Stimulated activated CD4-positive, alpha-beta T cell treated with anti-CD3 and anti-CD28 coated beads, Interleukin-2, amount 100 ng/mL, for 48 hours (primary cell): Measurements from ENCODE around the gene TMEM100.

Experiments used
- DNase-seq, 2 donors: peaks; one replicate each; pipeline ENCODE4 v3.0.0-alpha.2; 2020

Gene TMEM100

DNA sequence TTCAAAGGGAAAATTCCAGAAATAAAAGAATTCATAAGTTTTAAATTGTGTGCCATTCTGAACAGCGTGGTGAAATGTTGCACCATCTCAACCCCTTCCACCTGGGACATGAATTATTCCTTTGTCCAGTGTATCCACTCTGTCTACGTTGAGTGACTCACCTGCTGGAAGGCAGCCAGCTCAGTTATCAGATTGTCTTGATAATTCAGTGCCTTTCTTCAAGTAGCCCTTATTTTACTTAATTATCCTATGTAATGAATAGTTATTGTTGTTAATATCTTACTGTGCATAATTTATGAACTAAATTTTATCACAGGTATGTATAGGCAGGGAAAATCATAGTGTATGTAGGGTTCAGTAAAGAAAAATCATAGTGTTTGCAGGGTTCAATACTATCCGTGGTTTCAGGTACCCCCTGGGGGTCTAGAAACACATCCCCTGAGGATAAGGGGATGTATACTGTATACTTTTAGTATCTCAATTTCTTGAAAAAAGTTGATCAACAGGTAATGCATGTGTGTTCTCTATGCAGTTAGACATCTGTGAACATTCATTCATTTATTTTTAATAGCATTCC, 20.5 kb upstream of the TMEM100 start:
- DNase-seq = no peak

DNA sequence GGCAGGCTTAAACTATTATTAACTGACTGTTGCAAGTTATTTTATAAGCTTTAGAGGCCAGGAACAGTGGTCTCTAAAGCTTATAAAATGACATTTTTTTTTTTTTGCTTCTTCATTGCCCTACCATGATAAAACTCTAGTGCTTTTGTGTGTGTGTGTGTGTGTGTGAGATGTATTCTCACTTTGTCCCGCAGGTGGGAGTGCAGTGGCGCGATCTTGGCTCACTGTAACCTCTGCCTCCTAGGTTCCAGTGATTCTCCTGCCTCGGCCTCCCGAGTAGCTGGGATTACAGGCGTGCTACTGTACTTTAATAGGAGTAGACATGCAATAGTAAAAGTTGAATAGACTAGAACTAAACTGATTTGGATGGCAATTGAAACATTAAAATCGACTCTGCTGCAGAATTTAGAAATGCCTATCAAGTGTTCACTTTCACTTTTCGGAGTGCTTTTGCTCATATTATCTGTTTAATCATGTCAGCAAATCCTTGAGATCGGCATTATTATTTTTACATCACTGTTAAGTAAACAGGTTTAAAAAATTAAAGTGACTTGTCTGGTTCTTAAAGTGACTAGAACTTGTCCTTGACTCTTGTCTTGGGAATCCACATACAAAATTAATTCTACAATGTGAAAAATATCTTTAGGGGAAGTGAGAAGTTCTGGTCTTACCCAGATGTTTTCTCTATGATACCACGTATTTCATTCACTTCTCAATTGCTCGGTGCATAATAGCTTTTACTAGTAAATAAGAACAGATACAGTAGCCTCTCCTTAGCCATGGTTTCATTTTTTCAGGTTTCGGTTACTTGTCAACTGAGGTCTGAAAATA, 19.8 kb upstream of the TMEM100 start:
- no peak for DNase-seq

DNA sequence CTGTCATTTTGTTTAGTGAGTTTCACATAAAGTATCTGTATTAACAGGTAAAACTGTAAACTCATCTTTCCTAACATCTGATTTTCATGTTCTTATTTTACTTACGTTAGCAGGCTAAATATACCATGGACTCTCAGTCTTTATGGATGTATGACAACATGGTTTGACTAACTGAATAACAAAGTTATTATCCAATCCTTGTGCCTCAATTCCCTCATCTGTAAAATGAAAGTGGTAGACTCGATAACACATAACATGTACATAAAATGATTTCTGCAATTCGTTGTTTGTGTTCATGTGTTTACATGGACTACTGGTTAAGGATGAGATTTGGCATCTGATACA, 18.7 kb upstream of the TMEM100 start:
- DNase-seq = no peak

DNA sequence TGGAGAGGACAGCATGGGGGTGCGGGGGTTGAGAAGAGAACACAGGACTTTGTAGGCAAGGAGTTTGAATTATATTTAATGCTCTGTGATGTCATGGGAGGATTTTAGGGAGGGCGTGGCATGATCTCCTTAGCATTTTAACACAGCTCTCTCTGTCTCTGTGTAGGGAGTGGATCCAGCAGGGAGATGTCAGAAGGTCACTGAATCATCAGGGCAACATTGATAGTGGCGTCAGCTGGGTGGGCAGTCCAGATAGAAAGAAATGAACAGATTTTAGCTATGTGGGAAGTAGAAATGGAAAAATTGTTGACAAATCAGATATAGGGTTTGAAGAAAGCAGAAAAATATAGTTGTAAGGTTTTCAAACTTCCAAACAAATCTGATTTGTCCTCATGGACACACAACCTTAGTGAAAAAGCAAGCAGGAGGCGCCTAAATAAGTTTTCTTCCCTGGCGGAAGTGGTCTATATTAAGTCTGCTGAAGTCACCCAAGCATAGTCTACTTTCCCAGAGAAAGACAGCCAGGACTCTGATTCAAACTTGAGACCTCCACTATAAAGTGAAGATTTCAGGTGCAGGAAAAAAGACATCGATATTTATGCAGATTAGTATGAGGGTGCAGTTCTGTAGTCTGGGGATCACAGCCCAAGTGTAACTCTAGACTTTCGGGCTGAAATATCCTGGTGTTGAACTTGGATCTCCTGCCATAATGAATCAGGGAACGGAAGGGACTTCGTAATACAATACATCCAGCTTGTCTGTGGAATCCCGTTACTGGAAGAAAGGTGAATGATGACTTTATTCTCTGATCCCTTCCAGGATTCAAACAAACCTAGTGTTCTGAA, 18.1 kb upstream of the TMEM100 start:
- DNase-seq = no peak

DNA sequence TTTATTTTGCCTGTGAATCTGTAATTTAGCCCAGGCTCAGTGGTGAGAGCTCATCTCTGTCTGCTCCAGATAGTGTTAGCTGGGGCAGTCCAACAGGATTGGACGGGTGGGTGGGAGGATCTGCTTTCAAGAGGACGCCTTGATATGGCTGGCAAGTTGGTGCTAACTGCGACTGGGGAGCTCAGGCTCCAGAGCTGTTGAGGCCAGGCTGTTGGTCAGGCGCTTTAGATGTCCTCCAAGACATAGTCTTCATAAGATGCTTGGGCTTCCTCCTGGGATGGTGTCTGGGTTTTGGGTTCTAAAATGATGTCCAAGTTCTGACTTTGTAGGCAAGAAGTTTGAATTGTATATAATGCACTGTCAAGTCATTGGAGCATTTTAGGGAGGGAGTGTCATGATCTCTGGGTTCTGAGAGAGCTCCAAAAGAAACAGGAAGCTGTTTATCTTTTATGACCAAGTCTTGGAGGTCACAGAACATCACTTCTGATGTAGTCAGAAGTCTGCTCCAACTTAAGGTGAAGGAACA, 15.4 kb upstream of the TMEM100 start:
- no peak for DNase-seq

DNA sequence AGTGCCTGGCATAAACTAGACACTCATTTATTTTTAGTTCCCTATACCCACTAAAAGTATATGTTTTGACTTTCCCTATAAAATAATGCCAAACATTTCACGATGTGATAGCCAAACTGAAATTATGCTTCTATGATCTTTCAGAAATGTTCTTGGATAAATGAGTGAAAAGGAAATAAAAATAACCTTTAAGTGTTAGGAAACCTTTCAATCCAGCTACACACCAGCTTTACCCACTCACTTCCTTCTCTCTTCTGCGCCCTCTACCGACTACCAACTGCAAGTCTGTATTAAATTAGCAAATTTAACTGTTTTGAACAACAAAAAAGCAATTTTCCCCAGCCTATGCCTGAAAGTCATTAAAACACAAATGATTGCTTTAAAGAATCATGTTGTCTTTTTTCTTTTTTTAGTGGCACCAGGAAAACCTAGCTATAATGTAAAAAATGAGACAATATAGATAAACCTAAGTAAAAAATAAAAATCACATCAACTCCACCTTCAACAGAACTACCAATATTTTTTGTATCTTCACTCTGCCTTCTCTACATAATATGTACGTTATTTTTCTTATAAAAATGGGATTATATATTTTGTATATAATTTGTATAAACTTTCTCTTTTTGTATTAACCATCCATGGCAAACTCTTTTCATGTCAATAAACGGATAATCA, 13.2 kb upstream of the TMEM100 start:
- DNase-seq = peak; percentile 31 to 32

DNA sequence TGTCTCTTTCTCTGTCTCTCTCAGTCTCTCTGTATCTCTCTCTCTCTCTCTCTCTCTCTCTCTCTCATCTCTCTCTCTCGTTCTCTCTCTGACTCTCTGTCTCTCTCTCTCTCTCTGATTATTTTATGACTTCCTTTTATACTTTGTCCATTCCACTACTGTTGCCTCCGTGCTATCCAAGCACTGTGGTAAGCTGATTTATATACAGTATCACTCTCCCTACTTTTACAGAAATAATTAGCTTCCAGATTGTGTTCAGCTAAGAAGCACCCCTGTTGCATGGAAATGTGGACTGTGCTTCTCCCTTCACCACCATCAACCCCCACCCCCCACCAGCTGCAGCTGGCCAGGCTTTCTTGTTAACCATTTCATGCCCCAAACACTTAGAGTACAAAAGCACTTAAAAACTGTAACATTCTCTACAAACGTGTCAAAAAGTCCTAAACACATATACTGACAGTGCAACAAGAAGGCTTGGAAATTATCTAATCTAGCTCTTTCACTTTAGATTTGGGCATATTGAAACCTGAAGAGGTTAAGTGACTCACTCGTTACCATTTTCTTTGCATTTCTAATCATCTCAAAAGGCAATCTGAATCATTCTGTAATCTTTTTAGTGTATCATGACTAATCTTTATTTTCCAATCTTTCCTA, 11.6 kb upstream of the TMEM100 start:
- DNase-seq = no peak

DNA sequence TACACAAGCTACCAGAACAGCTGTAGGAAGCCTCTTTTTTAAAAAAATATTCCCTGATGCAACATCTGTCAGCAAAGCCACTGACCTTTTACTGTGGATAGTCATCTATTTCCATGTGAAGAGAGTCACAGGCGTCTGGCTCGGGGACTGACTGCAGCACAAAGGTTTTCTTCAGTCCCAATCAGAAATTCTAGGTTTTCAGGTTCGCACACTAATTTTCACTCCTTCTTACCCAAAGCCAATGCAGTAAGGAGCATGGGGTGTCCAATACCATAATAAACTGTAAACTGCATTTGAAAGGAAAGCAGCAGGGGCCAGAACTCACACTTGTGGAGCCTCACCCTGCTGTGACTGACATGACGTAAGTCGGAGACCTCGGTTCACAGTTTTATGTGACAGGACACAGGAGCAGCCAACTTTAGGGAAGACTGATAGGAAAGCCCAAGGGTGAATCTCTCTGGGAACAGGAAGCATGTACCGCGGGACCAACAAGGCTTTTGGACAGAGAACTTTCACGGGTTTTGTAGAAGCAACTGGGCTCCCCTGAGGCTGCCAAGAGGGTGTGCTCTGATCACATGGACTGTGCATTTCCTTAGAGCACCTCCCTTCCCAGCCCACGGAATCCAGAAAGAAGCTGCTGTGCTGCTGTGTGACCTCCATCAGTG, 9.1 kb upstream of the TMEM100 start:
- DNase-seq = no peak

DNA sequence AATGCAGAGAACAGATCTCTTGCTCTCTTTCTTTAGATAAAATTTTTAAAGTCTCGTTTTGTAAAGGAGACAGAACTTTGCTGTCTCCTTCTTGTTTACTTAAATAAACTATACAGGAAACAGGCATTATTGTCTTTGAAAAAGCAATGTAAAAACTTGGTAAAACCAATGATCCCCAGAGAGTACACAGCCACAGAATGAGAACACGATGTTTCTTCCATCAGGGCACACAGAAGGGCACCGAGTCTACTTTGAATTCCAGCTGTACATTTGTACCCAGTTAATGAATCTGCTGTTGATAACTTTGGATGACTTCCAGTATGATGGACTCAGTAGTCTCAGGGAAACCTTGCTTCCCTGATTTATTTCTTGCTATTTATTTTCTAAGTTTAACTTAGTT, 8.1 kb upstream of the TMEM100 start:
- DNase-seq = no peak

DNA sequence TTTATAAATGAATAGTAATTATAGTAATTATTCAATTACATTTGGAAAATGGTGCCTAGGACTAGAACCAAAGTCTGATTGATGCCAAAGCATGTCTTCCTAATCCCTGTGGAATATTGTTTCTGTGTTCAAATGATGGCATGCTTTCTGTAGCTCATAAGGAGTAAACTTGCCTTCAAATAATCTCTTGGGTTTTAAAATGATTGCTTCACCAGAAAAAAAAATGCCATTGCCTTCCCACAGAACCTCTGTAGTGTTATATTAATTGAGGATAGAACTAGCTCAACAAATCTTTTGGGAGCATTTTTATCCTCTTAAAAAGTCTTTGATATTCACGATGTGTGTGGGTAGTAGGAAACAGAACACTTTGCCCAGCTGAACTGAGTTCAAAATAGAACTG, 7.7 kb upstream of the TMEM100 start:
- no peak for DNase-seq

DNA sequence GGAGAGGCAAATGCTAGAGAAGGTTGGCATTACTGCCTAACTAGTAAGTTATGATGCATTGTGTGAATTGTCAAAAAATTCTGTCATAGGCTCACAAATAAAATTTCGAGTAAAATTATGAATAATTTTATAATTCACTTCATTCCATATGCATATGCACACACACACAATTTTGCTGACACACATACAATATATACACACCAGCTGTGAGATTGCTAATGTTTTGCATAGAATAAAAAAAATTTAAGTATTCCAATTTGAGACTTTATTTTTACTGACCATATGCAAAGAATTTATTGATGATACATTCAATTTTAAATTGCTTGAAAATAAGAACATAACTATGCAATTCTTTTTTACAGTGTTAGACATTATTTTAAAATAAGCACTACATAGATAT, 6.8 kb upstream of the TMEM100 start:
- DNase-seq = no peak

DNA sequence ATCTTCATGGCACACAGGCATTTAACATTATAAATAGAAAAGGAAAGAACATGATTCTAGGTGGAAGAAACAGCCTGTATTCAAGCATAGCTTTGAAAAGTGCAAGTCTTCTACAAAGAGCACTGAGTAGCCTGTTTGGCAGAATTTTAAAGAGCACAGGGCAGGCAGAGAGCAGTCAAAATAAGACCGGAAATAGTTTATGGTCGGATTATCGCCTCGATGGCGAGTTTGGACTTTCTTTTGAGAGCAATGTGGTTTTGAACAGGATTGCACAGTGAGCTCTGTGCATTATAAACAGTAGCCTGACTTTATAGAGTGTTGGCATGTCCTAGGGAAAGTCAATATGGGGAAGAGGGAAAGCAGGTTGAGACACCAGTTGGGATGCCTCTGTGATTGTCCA, 6.2 kb upstream of the TMEM100 start:
- no peak for DNase-seq

DNA sequence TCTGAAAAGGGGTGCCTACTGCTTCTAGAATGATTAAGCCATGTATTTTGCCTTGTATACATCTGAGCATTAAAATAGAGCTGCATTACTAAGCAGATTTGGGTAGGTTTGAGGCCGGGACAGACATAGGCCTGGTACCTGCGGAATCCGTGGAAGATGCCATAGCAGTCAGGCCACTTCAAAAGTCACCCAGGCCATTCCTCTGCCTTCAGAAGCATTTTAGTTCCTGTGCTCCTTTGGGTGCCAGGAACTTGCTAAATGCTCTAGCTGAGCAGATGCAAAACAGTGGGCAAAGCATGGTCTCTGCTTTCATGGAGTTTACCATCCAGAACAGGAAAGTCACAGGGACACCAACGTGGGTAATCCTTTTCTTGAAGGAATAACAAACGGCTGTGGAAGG, 5.7 kb upstream of the TMEM100 start:
- DNase-seq = no peak

DNA sequence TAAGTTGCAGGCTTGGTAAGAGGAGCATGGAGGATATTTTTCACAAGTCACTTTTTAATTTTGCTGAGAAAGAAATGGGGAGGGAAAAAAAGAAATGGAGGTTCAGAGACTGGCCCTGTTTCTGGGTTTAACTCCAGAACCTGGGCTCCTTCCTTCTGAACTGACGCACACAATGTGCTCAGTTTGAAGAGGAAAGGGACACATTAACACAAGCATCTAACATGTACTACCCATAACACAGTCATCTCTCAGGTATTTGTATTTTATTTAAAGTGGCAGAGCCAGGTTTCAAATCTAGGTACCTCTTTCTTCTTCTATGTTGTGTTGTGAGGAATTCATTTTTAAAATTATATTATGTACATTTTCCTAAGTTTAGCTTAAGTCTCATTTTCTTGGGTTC, 5.3 kb upstream of the TMEM100 start:
- no peak for DNase-seq

DNA sequence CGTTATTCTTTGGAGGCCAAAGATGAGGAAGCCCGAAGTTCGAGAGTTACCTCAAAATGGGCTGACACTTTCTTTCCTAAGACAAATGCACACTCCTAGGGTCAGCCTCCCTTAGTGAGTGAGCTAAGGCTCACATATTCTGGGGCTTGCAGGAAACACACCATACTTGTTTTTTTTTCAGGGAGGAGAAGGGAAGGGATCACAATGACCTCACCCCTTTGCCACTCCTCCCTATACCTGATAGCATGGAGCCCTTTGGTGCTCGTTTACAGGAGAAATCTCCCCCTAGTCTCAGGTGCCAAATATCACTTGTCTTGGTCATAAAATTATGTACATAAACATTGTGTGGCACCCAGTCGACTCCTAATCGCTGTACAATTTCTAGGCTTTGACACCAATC, 4.6 kb upstream of the TMEM100 start:
- no peak for DNase-seq

DNA sequence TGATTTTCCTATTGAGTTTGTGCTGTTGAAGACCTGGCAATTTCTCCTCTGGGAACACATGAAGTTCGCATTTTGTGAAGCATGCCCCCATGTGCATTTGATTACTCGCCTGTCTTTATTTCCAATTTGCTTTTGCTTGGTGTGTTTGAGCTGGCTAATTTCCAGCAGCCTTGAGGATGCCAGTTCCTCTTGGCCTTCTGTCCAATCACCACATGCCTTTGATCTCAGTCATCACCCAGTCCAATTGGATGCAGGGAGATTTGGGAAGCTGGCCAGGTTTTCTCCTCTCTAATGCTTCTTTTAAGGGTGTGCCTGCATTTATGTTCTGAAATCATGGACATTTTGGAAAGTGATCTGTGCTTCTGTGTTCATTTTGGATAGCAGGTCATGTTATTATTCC, 3.8 kb upstream of the TMEM100 start:
- no peak for DNase-seq

DNA sequence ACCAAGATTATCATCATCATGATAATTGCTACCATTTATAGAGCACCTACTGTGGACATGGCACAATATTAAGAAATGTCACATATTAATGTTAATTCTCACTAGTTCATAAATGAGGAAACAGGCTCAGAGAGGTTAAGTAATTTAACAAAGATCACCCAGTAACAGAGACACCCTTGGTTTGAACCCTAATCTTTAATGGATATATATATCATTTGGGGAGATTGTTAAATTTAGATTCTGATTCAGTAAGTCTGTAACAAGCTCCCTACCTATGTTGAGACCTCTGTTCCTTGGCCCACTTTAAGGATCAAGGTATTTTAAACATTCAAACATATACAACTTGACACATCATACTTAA, 804 bp upstream of the TMEM100 start:
- no peak for DNase-seq

DNA sequence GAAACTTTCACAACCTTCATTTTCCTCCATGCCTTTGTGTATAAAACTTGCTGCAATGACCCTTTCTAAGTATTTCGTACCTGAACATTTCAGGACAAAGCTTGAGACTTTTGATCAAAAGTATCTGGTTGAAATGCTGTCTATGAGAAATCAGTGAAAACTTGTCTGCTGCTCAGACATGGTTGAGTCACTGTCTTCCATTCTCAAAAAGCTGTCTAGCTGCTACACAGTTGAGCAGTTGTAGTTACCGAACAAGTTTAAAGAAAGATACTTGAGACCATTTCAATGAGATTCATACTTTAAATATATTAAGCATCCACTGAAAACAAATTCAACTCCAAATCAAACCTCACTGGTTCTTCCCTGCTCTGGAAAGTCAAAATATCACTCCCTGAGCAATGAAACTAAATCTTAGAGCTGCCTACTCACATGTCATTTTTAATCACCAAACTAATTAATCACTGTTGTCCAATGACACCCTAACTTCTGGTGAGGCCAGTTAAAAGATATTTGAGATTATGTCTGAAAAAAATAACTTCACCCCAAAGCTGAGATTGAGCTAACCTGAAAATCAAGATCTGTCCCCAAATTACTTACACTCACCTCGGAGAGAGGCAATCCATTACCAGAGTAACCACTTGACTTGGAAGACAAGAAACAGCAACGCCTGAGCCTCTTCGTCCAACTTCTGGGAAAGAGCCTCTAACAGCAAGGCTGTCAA, 488 bp downstream of the TMEM100 start:
- DNase-seq = no peak

DNA sequence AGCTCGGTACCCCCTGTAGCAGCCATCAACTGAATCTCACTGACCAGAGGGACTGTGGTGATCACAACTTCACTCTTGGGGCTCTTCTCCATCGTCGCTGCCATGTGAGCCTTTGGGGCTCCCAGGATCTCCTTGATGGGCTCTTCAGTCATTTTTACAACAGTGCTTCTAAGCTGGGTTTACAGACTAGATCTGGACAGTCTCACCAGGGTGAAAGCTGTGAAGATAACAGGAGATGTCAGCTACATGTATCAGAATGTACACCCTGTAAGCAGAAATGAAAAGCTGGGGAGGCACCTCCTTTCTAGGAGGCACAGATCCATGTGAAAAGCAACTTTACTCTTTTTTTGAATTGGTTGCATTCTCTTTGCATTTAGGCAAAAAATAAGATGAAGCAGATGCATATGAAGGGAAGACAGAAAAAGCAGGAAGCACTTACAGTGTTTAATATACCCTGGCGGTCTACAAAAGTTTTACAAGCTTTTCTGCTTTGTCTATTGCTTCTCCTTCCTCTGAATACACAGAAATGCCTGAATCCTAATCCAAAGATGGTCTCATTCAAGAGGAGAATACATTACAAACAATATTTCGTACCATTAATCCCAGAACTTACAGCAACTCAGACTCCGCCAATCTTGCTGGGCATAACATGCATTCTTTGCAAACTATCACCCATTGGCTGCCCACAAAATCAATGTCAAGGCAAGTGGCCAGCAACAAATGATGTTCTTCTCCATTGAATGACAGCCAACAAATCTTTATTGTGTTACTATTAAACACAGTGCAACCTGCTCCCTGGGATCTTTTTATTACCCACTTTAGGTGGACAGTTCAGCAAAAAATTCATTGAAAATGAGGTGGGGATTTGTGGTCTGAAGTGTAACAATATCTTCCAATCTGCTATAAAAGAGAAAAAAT, 1.5 kb downstream of the TMEM100 start:
- no peak for DNase-seq
